PC-3 (cell line): ENCODE measurements around the gene CENPV. TPM values are rescaled to one million over a fixed set of nuclear protein-coding genes. Genes with fewer than 3 reads are reported as not detected.
A peak's percentile ranks its signal among the peaks of the same experiment; 100 is the strongest.
"Not testable (repeated sequence)": the region's sequence is repeated elsewhere in the genome, so short reads cannot be mapped to it uniquely, and the experiment has no call there.

Experiments
- ATAC-seq: fragments of 200-7000 bp; cut with Tn5 transposase; 2 replicates; pipeline ENCODE4 v1.9.1; 2020; ENCODE audit warnings: mild to moderate bottlenecking, moderate library complexity
- Bru-seq: library from RNA; stranded (reverse); fragments of 400-500 nt; gene quantifications from one replicate; lab custom pipeline; 2021; lab: Mats Ljungman, UMichigan
- BruChase-seq, 2 experiments: library from RNA; stranded (reverse); fragments of 400-500 nt; gene quantifications; one replicate each; lab custom pipeline; 2021; lab: Mats Ljungman, UMichigan
- BruUV-seq: library from RNA; stranded (reverse); fragments of 400-500 nt; replicated peaks from 2 replicates; lab custom pipeline; 2021; lab: Mats Ljungman, UMichigan
- CTCF ChIA-PET: fragments of 300-600 bp; sonication (Branson Sonifier 250); formaldehyde crosslinking; loops from one replicate; lab custom pipeline; 2022; ENCODE audit warnings: antibody characterized with exemption; lab: Charles Lee
- POLR2A ChIA-PET: fragments of 300-600 bp; sonication (Branson Sonifier 250); formaldehyde crosslinking; loops from one replicate; lab custom pipeline; 2022; ENCODE audit warnings: antibody characterized with exemption; ENCODE audit not compliant: unreplicated experiment; lab: Charles Lee
- DNase-seq: peaks from one replicate; pipeline ENCODE4 v3.0.0-alpha.2; 2015
- H2AFZ ChIP-seq: fragments of 300-600 bp; sonication (generic); 2 replicates; pipeline ENCODE4 v1.6.0; 2016; ENCODE audit warnings: antibody characterized with exemption, low read length
- H3F3A ChIP-seq: fragments of 300-600 bp; sonication (generic); one replicate; pipeline ENCODE4 v1.6.0; 2017; ENCODE audit warnings: antibody characterized with exemption, low read length, control low read depth, mild to moderate bottlenecking; ENCODE audit not compliant: unreplicated experiment
- H3K27ac ChIP-seq: fragments of 300-600 bp; sonication (generic); 2 replicates; pipeline ENCODE4 v1.5.1; 2016; ENCODE audit warnings: mild to moderate bottlenecking, low read length
- H3K27me3 ChIP-seq: fragments of 300-600 bp; sonication (generic); 2 replicates; pipeline ENCODE4 v1.6.1; 2016; ENCODE audit warnings: low read length, mixed read lengths
- H3K36me3 ChIP-seq: fragments of 300-600 bp; sonication (generic); 2 replicates; pipeline ENCODE4 v1.6.1; 2016; ENCODE audit warnings: low read depth, mixed run types, low read length, mixed read lengths
- H3K4me1 ChIP-seq: fragments of 300-600 bp; sonication (generic); 2 replicates; pipeline ENCODE4 v1.5.1; 2016; ENCODE audit warnings: low read length; ENCODE audit not compliant: insufficient read depth
- H3K4me2 ChIP-seq: fragments of 300-600 bp; sonication (generic); 2 replicates; pipeline ENCODE4 v1.6.0; 2016; ENCODE audit warnings: low read length
- H3K4me3 ChIP-seq: fragments of 300-600 bp; sonication (generic); 2 replicates; pipeline ENCODE4 v1.5.1; 2016; ENCODE audit warnings: mild to moderate bottlenecking, low read length, mixed read lengths
- H3K79me2 ChIP-seq: fragments of 300-600 bp; sonication (generic); 2 replicates; pipeline ENCODE4 v1.6.1; 2017; ENCODE audit warnings: low read length, mixed read lengths
- H3K9ac ChIP-seq: fragments of 300-600 bp; sonication (generic); 2 replicates; pipeline ENCODE4 v1.6.0; 2016; ENCODE audit warnings: mild to moderate bottlenecking, low read length
- H3K9me2 ChIP-seq: fragments of 300-600 bp; sonication (generic); replicated peaks from 2 replicates; pipeline ENCODE4 v1.6.1; 2016; ENCODE audit warnings: mixed run types, low read length, mixed read lengths
- H3K9me3 ChIP-seq: fragments of 300-600 bp; sonication (generic); 2 replicates; pipeline ENCODE4 v1.6.1; 2016; ENCODE audit warnings: low read length, mixed read lengths
- H4K20me1 ChIP-seq: fragments of 300-600 bp; sonication (generic); 2 replicates; pipeline ENCODE4 v1.6.1; 2016; ENCODE audit warnings: low read length, mixed read lengths
- EZH2 ChIP-seq: fragments of 300-600 bp; sonication (generic); IDR thresholded peaks from one replicate; pipeline ENCODE4 v1.6.1; 2017; ENCODE audit warnings: antibody characterized with exemption, mild to moderate bottlenecking, low read length; ENCODE audit not compliant: unreplicated experiment
- EZH2phosphoT487 ChIP-seq: fragments of 300-600 bp; sonication (generic); IDR thresholded peaks from 2 replicates; pipeline ENCODE4 v1.6.1; 2018; ENCODE audit warnings: mild to moderate bottlenecking, antibody characterized with exemption, low read length, borderline replicate concordance
- intact Hi-C: fragments of 100-400 bp; cut with micrococcal nuclease; formaldehyde crosslinking; loops from 2 replicates; pipeline ENCODE4 v1.9.0; 2023
- long read RNA-seq: library from polyadenylated mRNA; unstranded; transcript quantifications from one replicate; pipeline ENCODE4 v2.0.0, GENCODE V29; 2021; ENCODE audit not compliant: unreplicated experiment
- total RNA-seq: library from RNA; depleted of rRNA; stranded (reverse); fragments of >200 nt; gene quantifications from 2 replicates; pipeline ENCODE4 v1.2.3, GENCODE V29; 2014; rRNA removed
- TF ChIP-seq, protein P1 (sequence below): fragments of 300-600 bp; sonication (generic); conservative IDR thresholded peaks from 2 replicates; pipeline ENCODE4 v1.5.1; 2017; ENCODE audit warnings: antibody characterized with exemption, low read depth, mild to moderate bottlenecking, low read length

The CENPV gene
- total RNA-seq (not detected in 2 replicates), Bru-seq, nascent RNA (percentile 21 among the genes with signal in this experiment), BruChase-seq, experiment 1, labeled RNA remaining after a 6-hour chase (percentile 13 among the genes with signal in this experiment), BruChase-seq, experiment 2, labeled RNA remaining after a 2-hour chase (percentile 9 among the genes with signal in this experiment)
- long read RNA-seq, partial matches to known transcripts = 0 of 2 reads
- long read RNA-seq, other reads (novel, unspliced or antisense) = 2 of 2 reads

DNA sequence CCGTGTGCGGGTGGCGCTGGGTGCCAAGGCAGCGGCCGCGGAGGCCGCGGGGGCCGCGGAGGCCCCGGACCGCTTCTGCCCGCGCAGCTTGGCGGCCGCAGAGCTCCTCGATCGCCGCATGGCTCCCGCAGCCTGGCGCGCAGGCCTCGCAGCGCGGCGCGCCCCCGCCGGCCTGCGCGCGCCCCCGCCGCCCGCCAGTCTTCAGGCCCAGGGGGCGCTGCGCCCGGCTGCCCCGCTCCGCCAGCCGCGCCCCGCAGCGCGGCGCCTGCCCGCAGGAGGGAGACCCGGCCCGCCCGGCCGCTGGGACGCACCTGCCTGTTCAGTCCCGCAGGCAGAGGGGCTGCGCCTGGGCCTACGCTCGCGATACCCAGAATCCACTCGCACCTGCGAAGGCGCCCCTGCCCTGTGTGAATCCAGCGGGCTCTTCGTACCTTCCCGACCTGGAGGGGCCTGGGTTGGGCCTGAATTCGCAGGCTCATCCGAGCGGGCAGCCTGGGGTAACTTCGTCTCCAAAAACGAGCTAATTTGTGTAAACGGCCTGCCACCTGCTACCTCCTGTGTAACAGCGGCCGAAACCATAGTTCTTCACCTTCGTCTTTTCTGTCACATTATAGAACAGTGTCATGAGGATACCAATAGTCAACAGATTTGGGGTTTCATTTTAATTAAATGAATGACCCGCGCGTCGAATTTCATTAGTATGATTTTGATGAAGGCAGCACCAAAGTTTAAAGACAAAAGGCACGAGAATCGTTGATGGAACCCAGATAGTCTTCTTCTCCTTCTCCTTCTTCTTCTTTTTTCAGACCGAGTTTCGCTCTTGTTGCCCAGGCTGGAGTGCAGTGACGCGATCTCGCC, at the start of gene CENPV:
Gene CENPV, minus strand, starts transcription at position 153 of the 858 bp plus-strand sequence. Its CDS starts 33 bp downstream, at position 120.
- Histone ChIP-seq H3K79me2 (no peaks in the 10 kb centered on the region), H3K9ac (no peak within 1 kb of the TSS), H4K20me1 (no peaks in the 10 kb centered on the region), H3K27ac (no peak within 1 kb of the TSS), H3K36me3 (no peaks in the 10 kb centered on the region), H3K4me1 (peaks cover 2% of the 10 kb centered on the region; the same call in 1 of the 2 replicates), H3K4me3 (no peak within 1 kb of the TSS), H3F3A (no peaks in the 10 kb centered on the region), H3K27me3 (no peaks in the 10 kb centered on the region), H3K9me3 (no peaks in the 10 kb centered on the region), H2AFZ (0 out of 2 replicates have a peak within 1 kb of the TSS, but pooled peaks have one; percentile 40), H3K4me2 (no peak within 1 kb of the TSS), H3K9me2 (no peaks in the 10 kb centered on the region)
- BruUV-seq = no TSS peak
- POLR2A ChIA-PET = interaction anchor here (0.7 kb wide), 1 partner anchor 236 kb away, joined by 4 read pairs; no protein-coding TSS in a partner anchor
- no peak for TF ChIP-seq EZH2phosphoT487
- TF ChIP-seq, protein P1, sequence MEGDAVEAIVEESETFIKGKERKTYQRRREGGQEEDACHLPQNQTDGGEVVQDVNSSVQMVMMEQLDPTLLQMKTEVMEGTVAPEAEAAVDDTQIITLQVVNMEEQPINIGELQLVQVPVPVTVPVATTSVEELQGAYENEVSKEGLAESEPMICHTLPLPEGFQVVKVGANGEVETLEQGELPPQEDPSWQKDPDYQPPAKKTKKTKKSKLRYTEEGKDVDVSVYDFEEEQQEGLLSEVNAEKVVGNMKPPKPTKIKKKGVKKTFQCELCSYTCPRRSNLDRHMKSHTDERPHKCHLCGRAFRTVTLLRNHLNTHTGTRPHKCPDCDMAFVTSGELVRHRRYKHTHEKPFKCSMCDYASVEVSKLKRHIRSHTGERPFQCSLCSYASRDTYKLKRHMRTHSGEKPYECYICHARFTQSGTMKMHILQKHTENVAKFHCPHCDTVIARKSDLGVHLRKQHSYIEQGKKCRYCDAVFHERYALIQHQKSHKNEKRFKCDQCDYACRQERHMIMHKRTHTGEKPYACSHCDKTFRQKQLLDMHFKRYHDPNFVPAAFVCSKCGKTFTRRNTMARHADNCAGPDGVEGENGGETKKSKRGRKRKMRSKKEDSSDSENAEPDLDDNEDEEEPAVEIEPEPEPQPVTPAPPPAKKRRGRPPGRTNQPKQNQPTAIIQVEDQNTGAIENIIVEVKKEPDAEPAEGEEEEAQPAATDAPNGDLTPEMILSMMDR = no peak
- no peak for TF ChIP-seq EZH2
- DNase-seq (no peak), ATAC-seq (no peak)
- intact Hi-C loops = no loop called here
- CTCF ChIA-PET = no interaction called here

DNA sequence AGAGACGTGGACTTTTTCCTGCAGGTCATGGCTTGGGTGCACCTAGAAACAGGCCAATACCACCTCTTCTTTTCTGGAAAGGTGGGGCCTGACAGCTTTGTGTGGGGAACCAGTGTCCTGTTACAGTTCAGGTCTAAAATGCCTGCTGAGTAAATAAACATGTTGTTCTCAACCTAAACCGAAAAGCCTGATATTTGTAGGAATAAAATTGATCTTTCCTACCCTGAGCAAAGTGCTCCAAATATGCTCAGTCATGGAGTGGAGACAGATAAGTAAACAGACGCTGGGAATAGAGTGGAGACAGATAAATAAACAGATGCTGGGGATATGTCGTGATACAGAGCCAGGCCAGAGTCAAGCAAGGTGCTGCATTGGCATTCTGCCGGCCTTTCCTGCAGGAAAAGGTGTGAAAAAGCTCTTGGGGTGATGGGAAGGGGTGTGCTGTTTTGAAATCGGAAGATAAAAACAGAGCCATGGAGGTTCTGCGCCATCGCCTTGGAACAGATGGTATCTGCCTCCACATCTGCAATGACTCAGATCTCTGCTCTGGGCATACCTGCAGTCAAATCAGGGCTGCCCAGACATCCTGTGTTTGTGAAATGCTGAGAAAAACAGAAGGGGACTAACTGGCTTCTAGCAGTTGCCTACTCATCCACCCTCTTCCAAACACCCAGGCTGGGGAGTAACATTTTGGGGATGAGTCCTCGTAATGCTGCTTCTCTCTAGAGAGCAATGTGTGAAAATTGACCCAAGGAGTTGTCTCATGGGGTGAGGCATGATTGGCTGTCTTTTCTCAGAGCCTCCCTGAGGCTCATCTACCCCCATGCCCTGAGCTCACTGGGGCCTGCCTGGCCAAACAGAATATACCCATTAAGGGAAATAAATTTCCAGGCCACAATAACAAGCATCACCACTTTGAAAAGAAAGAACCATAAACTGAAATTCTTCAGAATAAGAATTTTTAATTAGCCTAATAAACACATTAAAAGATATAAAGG, 45.3 kb upstream of the CENPV start:
- no peak overlapping the region for H3K9ac ChIP-seq
- no peaks in the 10 kb centered on the region for H3K79me2 ChIP-seq
- H3K27ac ChIP-seq = peak overlapping the region; percentile 12; the same call in 1 of the 2 replicates
- H4K20me1 ChIP-seq = no peaks in the 10 kb centered on the region
- no peaks in the 10 kb centered on the region for H3K9me3 ChIP-seq
- ChIA-PET CTCF (no interaction called here), POLR2A (no interaction called here)
- no peaks in the 10 kb centered on the region for H3K27me3 ChIP-seq
- peak overlapping the region; percentile 84 for H2AFZ ChIP-seq
- no peaks in the 10 kb centered on the region for H3K9me2 ChIP-seq
- H3K36me3 ChIP-seq = no peaks in the 10 kb centered on the region
- H3F3A ChIP-seq = no peaks in the 10 kb centered on the region
- DNase-seq (peak; percentile 75), ATAC-seq (peak; percentile 86)
- H3K4me2 ChIP-seq = peak overlapping the region; percentile 80
- TF ChIP-seq, protein P1 = no peak
- no peak for TF ChIP-seq EZH2
- TF ChIP-seq EZH2phosphoT487 = no peak
- intact Hi-C loops = no loop called here
- H3K4me1 ChIP-seq = peaks cover 12% of the 10 kb centered on the region
- H3K4me3 ChIP-seq = peak overlapping the region; percentile 44; the same call in 1 of the 2 replicates
- BruUV-seq = no TSS peak

DNA sequence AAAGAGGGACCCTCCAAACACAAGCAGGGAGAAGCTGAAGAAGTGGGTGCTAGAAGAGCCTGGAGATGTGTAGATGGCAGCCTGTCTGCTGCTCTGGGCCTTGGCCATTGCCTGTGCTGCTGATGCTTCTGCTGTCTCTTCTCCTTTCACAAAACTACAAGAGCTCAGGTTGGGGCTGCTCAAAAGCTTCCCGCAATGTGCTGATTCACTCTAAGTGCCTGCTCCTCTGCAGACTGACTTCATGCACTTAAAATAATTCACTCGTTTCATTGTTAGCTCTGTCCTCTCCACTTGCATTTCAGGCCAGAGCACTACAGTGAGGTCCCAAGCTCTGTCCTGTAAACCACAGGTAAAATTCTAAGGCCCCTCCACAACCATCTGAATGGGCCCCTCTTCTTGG, 43.4 kb upstream of the CENPV start:
- intact Hi-C loops, CTCF ChIA-PET, POLR2A ChIA-PET, H3F3A ChIP-seq, ATAC-seq, BruUV-seq, H3K9me2 ChIP-seq, H3K4me2 ChIP-seq, H3K36me3 ChIP-seq, DNase-seq, H3K27me3 ChIP-seq, H2AFZ ChIP-seq, H3K27ac ChIP-seq, H3K4me3 ChIP-seq, H3K79me2 ChIP-seq, H3K9me3 ChIP-seq, H4K20me1 ChIP-seq, H3K9ac ChIP-seq: not testable (repeated sequence)
- peaks cover 12% of the 10 kb centered on the region for H3K4me1 ChIP-seq

DNA sequence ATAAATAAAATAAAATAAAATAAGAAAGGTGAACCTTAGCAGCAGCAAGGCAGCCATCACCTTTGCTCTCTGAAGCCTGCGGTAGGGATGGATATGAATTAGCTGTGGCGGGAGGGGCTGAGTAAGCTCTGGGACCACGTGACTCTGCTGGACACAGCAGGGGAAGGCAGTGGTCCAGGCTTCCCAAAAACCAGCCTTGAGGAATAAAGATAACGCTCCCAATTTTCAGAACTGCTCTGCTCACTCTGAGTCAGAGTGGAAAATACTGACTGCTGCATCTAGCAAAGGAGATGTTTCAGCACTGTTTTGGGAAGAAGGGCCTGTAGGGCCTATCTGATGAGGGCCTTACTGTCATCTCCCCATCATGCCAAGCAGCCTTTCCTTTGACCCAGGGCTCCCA, 42.6 kb upstream of the CENPV start:
- H4K20me1 ChIP-seq, H3K4me3 ChIP-seq, H3K4me2 ChIP-seq, CTCF ChIA-PET, H3K9me3 ChIP-seq, H2AFZ ChIP-seq, H3K27ac ChIP-seq, H3K79me2 ChIP-seq, H3K27me3 ChIP-seq, H3K9ac ChIP-seq, H3F3A ChIP-seq, H3K9me2 ChIP-seq, intact Hi-C loops, DNase-seq, BruUV-seq, ATAC-seq, H3K36me3 ChIP-seq: not testable (repeated sequence)
- POLR2A ChIA-PET = interaction anchor here (0.6 kb wide), 1 partner anchor 9 kb away, joined by 3 read pairs; no protein-coding TSS in a partner anchor
- H3K4me1 ChIP-seq = peaks cover 12% of the 10 kb centered on the region
